Activated CD8-positive, alpha-beta memory T cell treated with anti-CD3 and anti-CD28 coated beads, Interleukin-2, amount 50 U/mL, for 1 hour (primary cell): ENCODE measurements around the gene LSM12.
"Not testable (repeated sequence)": the region's sequence is repeated elsewhere in the genome, so short reads cannot be mapped to it uniquely, and the experiment has no call there.

Experiments used
- DNase-seq: peaks from one replicate; pipeline ENCODE4 v3.0.0-alpha.2; 2020; ENCODE audit errors: extremely low read depth

The LSM12 gene

DNA sequence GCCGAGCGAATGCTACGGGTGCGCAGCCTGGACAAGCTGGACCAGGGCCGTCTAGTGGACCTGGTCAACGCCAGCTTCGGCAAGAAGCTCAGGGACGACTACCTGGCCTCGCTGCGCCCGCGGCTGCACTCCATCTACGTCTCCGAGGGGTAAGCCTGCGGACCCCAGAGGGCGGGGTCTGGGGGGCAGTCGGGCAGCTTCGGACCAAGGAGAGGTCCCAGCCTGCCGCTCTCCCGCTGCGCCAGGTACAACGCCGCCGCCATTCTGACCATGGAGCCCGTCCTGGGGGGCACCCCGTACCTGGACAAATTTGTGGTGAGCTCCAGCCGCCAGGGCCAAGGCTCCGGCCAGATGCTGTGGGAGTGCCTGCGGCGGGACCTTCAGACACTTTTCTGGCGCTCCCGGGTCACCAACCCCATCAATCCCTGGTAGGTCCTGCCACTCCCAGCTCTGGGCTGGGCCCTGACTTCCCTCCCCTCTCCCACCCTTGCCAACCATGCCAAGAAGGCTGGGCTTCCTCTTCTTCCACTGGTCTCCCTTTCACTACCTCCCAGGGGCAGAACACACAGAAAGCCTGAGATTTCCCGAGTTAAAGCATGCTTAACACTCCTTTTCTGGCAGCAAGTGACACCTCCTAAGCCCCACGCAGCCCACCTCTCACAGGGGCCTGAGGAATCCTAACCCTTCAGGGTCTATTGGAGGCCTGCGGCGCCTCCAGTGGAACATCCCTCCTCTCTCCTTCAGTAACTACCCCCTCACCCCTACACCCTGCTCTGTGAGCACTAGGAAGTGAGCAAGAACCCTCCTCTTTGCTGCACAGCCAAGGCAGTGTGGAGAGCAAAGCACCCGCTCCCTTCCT, 58.9 kb downstream of the LSM12 start:
- DNase-seq, result no peak

DNA sequence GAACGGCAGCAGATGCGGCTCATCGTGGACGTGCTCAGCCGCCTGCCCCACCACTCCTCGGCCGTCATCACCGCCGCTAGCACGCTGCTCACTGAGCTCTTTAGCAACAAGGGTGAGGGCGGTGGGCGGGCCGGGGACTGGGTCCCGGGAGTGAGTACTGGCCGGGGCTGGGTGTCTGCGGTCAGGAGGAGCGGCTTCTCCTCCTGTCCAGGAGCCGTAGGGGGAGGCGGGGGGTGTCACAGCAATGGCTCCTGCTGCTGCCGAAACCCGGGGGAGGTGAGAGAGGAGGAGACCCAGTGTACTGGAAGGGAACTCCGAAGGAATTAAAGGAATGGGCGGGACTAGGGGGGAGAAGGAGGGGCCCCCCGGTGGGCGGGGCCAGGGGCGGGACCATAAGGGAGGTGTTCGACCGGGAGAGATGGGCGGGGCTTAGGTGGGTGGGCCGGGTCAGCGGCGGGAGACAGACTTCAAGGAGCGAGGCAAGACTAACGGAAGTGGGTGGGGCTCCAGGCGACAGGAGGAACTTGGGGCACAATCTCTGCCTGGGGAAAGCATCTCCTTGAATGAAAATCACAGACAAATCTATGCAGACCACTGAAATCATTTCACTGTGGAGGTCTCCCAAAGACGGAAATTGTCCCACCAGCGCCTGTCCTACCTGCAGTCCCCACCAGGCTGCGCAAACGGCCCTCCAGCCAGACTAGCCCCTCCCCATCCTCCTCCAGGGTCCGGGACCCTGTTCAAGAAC, 59.7 kb downstream of the LSM12 start:
- DNase-seq, result peak; percentile 90

DNA sequence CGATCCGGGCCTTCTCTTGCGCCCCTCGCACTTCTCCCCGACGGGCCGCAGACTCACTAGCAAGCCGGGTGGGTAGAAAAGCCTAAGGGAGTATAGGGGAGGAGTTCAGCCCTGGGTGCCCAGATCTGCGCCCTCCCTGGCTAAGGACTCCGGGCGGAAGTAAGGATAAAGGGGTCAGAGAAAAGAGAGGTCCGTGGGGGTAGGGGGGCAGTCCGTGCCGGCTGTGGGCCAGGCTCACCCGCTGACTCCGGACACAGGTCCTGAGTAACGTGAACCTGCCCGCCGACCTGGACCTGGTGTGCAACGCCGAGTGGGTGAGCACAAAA, 60.2 kb downstream of the LSM12 start:
- no peak for DNase-seq

DNA sequence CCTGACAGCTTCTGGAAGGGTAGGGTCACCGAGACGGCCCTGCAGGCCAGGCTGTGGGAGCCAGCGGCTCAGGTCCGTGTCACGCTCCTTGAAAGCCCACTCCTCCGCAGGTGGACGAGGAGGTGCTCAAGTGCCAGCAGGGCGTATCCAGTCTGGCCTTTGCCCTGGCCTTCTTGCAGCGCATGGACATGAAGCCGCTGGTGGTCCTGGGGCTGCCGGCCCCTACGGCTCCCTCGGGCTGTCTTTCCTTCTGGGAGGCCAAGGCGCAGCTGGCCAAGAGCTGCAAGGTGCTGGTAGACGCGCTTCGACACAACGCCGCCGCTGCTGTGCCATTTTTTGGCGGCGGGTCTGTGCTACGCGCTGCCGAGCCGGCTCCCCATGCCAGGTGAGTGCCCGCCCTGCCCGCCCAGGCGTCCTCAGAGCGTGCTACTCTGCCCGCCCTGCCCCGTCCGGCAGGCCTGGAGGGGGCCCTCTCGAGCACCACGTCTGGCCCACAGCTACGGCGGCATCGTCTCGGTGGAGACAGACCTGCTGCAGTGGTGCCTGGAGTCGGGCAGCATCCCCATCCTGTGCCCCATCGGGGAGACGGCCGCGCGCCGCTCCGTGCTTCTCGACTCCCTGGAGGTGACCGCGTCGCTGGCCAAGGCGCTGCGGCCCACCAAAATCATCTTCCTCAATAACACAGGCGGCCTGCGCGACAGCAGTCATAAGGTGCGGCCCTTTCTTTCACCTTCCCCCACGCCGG, 60.8 kb downstream of the LSM12 start:
- no peak for DNase-seq

DNA sequence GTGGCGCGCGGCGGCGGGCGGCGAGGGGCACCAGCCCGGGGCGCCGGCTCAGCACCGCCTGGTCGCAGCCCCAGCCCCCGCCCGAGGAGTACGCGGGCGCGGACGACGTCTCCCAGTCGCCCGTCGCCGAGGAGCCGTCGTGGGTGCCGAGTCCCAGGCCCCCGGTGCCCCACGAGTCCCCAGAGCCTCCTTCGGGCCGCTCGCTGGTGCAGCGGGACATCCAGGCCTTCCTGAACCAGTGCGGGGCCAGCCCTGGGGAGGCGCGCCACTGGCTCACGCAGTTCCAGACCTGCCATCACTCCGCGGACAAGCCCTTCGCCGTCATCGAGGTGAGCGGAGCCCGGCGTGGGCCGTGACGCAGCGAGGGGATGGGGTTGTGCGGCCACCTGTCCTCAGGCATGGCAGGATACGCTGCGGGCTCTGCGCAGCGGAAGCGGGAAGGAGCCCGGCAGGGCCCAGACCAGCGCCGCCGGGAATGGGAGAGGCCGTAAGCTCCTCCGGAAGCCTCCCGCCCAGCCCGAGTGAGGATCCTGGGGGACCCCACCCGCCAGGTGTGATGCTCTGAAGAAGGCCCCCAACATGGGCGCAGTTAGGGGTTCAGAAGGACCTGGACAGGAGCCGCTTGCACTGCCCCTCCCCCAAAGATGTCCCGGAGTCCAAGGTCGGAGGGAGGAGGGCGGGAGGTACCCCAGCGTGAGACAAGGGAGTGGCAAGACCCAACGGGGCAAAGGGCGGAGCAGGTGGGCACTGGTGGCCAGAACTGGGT, 61.5 kb downstream of the LSM12 start:
- DNase-seq, result no peak

DNA sequence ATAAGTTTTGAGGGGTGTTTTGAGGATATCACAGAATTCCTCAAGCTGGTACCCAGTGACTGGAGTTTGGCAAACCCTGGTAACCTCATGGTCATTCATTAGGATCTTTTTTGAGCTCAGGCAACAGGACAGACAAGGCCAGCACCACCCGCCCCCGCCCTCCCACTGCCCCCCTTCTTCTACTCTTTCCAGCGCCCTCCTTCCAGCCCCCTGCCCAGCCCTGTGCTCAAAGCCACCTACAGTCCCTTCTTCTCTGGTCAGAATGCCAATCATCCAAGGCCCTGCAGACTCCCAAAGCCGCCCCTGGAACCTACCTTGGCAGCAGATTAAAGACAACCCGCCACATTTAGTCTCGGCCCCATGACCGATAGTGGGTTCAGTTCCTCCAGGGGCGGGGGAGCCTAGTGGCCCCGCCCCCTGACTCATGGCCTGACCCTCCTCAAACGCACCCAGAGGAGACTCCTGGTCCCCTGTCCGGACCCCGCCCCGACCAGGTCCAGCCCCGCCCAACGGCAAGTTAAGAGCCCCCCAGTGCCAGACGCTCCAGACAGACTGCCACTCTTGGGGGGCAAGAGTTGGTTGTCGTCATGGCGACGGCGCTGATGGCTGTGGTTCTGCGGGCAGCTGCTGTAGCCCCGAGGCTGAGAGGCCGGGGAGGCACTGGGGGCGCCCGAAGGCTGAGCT, 62.3 kb downstream of the LSM12 start, which contains the start of gene NAGS:
Gene NAGS (plus strand): TSS at position 546 of the 684 bp plus-strand sequence. CDS start 42 bp downstream, at position 588.
- no peak for DNase-seq

DNA sequence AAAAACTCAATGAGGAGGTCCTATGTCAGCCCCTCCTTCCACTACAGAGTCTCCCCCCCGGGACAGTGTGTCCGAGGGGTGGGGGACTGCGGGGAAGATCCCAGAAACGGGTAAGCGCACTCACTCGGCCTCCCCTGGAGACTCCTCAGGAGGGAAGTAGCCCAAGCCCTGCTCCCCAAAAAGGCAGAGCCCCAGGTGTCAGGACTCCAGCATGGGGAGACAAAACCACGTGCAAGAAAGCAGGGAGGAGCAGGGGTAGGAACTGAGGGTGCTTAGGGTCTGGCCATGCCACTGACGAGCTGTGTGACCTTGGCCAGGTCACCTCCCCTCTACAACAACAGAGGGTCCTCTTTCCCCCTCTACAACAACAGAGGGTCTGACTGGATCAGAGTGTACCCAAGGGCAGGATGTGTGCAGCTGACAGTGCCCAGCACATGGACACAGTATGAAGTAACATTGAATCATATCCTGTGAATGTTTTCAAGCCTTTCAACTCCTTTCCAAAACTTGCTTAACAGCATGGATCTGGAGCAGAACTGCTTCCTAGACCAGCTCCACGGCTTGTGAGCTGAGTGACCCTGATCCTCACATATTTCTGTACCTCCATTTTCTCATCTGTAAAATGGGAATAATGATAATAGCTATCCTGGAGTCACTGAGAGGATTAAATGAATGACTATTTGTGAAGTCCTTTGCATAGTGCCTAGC, 64.2 kb downstream of the LSM12 start:
- no peak for DNase-seq

DNA sequence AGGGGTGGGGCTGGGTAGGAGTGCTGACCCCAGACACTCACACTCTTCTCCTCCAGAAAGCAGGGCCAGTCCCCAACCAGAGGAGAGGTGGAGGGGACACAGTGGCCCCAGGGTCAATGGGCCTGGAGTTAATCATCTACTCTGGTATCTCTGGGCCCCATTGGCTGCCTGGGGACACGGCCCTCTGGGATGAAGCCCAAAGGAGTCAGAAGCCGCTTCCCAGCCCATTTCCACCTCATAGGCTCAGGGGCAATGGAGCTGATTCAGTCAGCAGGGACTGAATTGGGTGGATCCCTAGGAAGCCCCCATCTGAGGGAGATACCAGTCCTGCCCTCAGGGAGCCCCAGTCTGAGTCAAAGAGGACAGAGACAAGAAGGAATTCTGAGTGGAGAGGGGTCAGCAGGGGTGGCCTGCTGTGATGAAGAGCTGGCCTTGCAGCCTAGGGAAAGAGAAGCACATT, 65.0 kb downstream of the LSM12 start:
- no peak for DNase-seq

DNA sequence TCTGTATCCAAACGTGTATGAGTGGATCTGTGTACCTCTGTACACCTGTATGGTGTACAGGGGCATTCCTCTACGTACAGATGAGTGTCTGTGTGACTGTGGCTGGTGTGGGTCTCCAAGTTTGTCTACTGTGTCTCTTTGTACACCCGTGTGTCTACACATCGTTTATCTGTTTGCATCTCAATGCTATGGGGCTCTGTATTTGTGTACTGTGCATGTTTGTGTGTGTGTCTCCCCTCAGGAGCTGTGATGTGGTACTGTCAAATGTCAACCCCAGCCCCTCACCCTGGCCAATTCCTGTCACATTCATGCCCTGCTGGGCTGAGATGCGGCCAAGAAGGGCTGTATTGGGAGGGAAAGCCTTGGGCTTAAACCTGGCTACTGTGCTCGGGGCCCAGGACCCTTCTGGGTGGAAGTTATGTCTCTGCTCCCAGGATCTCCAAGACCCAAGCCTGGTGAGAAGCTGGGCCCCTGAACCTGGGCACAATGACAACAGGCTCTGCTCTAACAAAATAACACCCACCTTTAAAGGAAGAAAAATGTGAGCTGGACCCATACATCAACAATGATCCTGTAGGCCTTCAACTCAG, 65.5 kb downstream of the LSM12 start:
- no peak for DNase-seq

DNA sequence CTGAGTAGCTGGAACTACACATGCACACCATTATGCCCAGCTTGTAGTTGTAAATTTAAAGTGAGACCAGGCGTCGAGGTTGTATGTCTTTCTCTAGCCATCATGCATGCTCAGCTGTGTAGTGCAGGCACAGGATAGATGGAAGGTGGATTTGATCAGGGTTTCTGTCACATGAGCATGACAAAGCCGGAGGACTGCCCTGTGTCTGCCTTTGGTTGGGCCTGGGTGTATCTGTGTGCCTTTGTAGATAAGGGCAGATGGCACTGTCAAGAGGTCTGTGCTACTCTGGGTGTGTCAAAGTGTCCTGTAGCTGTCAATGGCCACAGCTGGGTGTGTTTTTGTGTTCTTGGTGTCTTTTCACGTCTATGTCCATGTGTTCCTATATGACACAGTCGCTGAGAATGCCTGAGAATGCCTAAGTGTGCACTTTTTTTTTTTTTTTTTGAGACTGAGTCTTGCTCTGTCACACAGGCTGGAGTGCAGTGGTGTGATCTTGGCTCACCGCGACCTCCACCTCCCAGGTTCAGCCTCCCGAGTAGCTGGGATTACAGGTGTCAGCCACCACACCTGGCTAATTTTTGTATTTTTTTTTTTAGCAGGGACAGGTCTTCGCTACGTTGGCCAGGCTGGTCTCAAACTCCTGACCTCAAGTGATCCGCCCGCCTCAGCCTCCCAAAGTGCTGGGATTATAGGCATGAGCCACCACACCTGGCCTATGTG, 66.2 kb downstream of the LSM12 start:
- no peak for DNase-seq

DNA sequence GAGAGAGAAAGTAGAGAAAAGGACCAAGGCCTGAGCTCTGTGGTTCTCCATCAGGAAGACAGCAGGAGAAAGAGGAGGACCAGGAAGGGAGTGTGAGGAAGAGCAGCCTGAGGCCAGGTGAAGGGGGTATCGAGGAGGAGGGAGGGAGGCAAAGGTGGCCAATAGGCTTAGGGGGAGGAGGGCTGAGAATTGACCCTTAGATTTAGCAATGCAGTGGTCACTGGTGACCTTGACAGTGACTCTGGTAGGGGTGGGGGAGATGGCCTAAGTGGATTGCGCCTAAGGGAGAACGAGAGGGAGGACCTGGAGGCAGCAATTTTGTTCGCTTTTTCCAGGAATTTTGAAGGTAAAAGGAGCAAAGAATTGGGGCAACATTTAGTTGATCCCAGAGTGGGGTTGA, 67.4 kb downstream of the LSM12 start:
- no peak for DNase-seq

DNA sequence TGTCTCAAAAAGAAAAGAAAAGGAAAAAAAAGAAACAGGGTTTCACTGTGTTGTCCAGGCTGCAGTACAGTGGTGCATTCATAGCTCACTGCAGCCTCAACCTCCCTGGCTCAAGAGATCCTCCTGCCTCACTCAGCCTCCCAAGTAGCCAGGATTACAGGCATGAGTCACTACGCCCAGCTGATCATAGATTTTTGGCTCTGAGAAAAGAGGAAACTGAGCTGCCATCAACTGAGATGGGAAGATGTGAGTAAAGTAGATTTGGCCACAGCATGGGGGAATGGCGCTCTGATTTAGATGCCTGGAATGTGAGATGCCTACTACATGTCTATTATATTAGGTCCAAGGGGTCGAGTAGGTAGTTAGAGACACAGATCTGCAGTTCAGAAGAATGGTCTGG, 67.9 kb downstream of the LSM12 start:
- DNase-seq, result no peak

DNA sequence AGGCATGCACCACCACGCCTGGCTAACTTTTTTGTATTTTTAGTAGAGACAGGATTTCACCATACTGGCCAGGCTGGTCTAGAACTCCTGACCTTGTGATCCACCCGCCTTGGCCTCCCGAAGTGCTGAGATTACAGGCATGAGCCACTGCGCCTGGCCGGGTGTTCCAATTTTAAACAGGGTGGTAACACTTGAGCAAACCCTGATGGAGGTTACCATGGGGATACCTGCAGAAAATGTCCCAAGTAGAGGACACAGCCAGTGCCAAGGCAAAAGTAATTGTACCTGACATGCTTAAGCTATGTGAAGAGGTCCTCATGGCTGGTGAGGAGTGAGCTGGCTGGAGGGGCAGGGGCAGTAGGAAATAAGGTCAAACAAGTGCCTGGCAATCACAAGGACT, 69.3 kb downstream of the LSM12 start:
- not testable (repeated sequence) for DNase-seq

DNA sequence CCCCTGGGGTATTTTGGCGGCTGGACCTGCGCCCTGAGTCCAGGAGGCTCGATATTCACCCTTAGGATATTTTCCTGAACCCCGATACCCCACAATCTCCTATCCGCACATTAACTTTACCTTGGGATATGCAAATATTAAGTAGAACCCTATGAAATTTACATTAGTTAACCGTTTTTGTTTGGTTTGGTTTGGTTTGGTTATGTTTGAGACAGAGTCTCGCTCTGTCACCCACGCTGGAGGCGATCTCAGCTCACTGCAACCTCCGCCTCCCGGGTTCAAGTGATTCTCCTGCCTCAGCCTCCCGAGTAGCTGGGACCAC, 71.4 kb downstream of the LSM12 start:
- DNase-seq, result no peak

DNA sequence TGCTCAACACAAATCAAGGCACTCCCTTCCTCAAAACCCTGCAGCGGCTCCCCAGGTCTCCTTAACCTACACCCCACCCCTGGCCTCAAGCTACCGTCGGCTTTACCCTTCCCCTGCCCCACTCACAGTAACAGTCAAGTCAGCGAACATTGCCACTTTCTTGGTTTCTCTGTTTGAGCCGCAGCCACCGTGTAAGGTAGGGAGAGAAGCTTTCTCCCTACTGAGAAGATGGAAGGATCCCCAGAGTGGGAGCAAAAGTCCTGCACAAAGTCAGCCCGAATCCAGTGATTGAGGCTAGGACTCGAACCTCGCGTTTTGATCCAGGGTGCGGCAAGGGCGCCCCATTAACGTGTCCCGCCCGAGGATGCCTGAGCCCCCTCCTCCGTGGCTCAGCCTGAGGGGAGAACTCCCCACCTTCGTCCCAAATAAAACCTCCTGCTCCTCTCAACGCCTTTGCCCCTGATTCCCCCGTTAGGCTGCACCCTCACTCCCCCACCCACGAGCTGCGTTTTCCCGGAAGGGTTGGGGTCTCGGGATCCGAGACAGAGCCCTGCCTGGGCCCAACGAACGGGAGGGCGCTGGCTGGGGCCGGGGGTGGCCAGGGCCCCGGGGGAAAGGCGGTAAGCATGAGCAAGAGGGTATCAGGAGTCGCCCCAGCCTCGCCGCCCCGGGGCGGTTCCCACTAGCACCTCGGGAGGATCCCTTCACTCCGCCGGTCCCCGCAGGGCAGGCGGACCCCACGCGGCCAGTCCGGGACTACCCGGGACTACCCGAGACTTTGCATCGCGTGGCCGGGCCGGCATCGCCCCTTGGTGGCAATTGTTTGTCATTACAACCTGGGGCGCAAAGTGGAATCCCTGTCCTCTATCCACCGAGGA, 72.0 kb downstream of the LSM12 start:
- no peak for DNase-seq

DNA sequence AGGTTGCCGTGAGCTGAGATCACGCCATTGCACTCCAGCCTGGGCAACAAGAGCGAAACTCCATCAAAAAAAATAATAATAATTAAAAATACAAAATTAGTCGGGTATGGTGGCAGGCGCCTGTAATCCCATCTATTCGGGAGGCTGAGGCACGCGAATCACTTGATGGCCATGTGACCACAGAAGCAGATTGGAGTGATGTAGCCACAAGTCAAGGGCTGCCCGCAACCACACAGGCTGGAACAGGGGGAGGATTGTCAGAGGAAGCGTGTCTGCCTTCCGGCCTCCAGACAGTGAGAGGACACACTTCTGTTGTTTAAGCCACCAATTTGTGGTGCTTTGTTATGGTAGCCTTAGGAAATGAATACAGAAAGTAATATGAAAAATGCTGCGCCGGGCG, 73.8 kb downstream of the LSM12 start:
- no peak for DNase-seq

DNA sequence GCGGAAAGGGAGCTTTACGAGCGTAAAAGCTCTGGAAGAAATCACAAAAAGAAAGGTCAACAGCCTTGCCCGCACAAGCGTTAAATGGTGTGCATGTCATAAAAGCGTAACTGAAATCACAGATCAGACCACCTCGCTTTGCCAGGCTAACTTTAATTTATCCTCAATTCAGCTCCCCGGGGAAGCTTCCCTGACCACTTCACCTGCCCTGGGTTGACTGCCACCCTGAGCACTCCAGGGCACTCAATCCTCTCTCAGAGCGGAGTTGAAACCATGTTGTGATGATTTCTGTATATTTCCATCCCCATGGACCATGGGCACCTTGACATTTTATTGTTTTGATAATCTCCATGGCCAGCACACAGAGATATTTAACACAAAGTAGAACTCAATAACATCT, 78.2 kb downstream of the LSM12 start:
- no peak for DNase-seq
